CD4-positive, alpha-beta T cell treated with Interferon gamma for 1 hour (primary cell): Measurements from ENCODE around the gene UTF1.

ENCODE experiments used
- DNase-seq: peaks from one replicate; pipeline ENCODE4 v3.0.0-alpha.2; 2020

The UTF1 gene

DNA sequence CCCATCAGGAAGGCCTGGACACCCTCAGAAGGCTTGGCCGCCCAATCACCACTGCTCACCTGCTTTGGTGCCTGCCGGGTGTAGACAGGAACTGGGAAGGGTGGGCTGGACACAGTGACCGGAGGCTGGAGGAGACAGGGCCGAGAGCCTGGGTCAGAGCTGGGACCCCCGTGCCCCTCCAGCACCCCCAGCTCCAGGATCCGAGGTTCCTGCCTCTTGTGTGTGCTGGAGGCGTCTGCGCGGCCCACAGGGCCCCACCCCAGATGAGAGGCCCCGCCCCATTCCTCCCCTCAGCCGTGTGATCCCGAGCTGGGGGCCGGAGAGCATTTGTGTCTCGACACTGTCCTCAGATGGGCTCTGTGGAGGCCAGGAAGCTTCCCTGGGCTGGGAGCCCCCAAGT lies 37.3 kb downstream of the UTF1 start:
- DNase-seq, result no peak

DNA sequence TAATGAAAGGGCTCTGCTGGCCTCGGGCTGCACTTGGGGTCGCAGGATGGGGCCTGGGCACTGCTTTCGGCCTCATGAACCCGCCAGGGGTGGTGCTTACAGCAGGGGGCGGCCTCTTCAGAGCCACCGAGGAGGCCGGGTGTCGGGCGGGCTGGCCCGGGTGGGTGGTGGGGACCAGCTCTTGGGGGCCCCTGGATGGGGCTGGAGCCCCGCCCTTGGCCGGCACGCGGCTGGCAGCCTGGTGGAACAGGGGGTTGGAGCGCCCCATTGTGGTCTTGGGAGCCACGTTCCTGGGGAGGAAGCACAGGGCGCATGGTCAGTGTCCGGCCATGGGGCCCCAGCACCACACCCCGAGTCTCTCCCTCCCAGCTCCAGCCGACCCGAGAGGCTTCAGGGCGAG lies 37.8 kb downstream of the UTF1 start:
- no peak for DNase-seq

DNA sequence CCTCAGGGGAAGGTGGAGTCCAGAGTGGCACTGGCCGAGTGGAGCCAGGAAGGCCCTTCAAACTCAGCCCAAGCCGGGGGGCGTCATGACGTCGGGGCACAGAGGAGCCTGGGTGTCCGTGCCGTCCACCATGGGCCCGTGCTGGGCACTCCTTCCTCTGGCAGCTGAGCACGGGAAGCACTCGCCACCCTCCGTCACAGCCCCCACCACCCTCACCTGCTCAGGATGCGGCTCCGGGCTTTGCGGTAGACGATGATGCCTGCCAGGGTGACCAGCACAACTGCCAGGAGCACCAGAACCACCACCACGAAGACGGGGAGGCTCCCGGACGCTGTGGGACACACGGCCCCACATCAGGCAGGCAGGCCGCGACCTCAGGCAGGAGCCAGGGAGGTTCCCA lies 38.5 kb downstream of the UTF1 start:
- no peak for DNase-seq

DNA sequence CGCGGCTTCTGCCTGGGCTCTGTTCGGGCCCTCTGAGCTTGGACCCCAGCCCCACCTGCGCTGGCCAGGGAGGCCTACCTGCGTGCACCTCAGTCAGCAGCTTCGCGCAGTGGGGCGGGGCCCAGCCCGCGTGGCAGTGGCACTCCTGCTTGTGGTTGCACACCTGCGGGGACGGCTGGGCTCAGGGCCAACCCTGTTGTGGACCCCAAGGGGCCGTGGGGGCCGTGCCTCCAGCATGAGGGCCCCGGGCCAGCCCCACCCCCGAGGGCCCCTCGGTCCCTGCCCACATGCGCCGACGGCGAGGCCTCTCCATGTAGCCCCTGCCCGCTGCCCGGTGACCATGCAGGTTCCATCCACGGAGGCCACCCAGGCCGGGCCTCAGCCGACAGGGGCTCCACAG lies 39.4 kb downstream of the UTF1 start:
- no peak for DNase-seq

DNA sequence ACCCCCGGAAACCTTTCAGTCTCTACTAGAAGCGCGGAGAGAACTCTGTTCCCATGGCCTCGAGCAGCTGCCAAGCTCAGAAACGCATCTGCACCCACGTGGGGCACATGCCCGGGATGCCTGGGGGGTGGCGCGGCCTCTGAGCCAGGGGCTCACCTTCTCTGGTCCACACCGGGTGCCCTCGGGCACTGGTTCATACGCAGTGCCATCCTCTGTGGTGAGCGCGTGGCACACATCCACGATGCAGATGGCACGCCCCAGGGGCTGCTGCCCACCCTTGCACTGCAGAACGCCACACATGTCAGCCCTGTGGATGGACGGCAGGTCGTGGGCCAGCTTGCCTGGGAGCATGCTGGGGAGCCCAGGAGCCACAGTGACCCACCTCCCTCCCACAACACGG lies 40.2 kb downstream of the UTF1 start:
- no peak for DNase-seq

DNA sequence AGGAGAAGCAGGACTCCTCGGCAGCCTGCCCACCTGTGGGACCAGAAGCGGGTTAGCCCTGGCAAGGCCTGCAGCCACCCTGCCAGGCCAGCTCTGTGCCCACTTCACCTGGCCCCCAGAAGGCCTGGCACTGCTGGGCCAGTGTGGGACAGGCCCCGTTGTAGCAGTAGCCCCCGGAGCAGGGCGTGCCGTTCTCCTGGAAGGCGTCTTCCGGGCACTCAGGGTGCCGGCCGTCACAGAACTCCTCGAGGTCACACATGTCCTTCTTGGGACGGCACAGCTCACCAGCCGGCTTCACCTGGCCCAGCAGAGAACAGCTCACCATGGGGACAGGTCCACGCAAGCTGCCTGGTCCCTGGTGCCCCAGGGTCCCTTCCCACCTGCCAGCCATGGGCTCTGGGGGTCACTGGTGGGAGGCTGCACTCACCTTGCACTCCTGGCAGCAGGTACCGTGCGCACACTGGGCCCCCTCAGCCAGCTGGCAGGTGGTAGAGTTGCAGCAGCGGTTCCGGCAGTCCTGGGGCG lies 40.8 kb downstream of the UTF1 start:
- no peak for DNase-seq

DNA sequence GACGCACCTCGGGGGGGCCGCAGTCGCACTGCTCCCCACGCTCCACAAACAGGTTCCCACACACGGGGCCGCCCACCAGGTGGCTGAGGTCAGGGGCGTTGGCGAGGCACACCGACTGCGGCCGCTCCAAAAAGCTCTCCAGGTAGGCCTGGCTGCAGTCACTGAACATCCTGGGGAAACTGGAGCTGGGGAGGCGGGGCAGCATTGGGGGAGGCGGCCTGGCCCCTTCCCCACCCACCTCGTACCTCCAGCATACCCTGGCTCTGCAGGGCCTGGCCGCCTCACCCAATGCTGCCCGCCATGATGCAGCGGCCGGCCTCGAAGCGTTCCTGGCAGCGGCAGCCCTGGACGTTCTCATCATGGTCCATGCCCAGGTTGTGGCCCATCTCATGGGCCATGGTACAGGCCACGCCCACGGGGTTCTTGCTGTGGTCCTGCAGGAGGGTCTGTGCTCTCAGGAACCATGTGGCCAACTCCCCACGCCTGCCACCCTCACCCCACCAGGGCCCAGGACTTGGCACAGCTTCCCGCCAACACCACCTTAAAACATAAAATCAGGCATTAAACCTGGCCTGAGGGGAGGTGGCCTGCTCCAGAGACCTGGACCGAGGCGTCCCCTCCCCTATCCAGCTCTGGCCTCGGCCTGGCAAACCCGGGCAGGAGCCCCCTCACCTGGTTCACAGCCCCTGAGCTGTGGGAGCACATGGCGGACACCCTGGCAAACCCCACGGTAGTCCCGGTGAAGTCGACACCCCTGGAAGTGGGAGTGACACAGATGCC lies 41.7 kb downstream of the UTF1 start:
- DNase-seq, result no peak

DNA sequence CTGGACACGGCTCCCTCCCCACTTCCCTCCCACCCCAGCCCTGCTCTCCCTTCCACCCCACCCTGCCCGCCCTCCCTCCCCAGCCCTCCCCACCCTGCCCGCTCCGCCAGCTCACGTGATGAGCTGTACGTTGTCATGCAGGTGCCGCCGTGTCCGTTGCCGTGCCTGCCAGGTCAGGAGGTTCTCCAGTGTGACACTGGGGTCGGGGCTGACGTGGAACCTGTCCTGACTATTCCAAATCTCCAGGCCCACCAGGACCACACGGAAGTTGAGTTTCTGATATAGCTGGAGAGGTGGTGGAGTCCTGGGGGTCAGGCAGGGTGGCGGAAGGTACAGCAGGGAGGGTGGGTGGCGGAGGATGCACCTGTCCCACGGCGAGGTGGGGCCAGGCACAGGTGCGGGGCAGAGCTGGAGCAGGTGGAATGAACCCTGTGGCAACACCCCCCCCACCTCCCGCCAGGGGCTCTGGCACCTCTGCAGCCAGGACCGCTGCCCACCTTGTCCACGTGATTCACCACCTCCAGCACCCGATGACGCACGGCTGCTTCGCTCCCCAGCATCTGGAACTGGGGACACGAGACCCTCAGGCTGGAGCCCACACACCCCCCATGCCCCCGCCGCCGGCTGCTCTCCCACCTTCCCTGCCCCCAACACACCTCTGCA lies 42.4 kb downstream of the UTF1 start:
- DNase-seq, result no peak

DNA sequence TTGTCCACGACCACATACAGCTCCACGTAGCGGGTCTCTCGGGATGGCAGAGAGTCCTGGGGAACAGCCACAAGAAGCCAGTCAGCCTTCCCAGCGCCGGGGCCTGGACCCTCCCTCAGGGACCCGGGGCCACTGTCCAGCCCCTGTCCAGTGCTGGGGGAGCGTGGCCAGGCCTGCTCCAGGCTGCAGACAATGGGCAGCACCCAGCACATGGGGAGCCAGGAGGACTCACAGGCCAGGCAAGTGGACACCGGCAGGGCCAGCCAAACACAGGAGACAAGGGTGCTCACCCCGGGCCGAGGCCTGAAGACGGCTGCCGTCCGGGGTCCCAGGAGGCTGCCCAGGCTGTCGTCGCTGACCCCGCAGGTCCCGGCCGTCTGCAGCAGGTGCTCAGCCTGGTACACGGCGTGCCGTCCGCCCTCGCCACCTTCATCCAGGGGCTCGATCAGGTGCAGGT lies 43.0 kb downstream of the UTF1 start:
- DNase-seq, result no peak

DNA sequence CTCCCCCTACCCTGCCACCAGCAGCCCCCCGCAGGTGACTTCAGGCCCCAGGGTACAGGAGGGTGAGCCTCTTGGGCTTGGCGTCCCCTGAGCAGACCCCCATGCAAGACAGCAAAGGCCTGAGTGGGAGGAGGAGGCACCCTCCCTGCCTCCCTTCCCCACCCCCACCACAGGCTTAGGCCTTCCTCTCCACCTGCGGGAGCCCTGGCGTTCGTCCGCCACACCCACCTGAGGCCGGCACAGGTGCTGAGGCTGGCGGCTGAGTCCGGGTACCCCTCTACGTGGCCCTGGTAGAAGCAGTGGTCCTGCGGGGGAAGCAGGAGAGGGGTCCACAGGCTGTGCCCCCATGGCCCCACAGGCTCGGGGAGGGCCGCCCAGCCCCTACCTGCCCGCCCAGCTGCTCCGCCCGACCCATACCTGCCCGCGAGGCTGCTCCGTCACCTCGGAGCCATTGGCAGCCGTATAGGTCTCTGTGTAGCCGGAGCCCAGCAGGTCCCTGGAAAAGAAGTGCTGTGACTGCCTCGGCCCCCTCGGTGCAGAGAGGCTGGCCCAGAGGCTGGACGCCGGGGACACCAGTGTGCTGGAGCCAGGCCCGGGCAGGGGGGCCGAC lies 43.6 kb downstream of the UTF1 start:
- no peak for DNase-seq

DNA sequence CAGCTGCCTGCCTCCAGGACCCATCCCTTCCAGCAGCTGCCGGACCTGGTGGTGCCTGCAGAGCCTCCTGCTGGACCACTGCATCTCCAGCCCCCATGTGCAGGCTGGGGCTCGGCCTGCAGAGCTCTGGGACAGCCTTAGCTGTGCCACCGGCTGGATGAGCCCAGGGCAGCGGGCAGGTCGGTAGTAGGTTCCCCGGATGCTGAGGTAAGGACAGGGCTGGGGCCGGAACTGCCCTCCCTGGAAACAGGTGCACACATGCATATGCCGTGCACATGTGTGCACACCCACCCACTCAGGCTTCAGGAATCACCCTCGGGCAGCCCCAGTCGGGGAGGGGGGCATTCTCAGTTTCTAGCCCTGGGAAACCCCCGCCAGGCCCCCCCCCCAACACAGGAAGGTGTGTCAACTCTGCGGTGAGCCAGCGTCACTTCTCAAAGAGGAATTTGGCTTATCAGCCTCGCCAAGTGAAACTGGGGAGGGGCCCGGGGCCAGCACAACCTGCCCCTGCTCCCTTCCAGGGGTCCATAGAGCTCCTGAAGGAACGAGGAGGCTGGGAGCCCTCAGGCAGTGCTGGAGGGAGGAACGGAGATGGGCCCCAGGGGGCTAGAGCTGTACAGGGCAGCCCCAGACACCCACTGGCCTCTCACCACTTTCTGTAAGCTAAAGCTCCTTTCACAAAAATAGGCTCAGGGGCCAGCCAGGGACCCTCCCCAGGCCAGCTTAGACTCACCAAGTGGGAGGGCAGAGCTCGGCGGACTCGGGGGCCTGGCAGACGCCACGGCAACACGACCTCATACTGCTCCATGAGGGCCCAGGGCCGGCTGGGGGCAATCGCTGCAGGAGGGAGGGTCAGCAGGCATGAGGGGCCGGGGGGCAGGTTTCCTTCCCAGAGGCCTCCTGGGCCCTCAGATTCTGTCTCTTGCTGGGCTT lies 45.0 kb downstream of the UTF1 start:
- peak; percentile 85 for DNase-seq

DNA sequence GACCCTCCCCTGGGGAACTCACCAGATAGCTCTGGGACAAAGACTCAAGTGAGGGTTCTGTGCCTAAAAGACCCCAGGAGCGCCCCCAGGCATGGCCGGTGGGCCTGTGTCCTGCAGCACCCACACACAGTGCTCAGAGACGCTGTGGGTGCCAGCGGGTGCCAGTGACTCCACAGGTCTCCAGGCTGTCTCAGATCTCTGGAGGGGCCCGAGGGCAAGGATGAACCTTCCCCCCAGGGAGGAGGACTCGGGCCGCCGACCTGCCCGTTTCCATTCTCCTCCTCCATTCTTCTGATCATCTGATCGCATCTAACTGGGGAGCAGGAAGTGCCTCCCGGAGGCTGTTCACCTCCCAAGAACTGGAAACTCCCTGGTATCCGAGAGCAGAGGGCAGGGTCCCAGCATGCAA lies 45.7 kb downstream of the UTF1 start:
- DNase-seq, result peak; percentile 63

DNA sequence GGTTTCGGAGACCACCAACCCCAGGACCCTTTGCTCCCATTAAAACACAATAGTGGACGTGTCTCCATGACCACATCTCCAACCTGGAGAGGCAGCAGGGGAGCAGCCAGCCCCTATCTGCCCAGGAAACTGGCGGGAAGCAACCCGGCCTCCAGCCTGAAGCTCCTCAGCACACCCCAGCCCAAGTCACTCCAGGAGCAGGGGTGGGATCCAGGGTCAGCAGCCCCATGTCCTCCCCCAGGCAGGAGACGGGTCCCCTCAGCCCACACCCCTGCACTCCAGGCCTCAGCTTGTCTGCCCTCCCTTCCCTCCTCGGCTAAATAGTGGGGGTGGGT lies 46.0 kb downstream of the UTF1 start:
- DNase-seq, result no peak

DNA sequence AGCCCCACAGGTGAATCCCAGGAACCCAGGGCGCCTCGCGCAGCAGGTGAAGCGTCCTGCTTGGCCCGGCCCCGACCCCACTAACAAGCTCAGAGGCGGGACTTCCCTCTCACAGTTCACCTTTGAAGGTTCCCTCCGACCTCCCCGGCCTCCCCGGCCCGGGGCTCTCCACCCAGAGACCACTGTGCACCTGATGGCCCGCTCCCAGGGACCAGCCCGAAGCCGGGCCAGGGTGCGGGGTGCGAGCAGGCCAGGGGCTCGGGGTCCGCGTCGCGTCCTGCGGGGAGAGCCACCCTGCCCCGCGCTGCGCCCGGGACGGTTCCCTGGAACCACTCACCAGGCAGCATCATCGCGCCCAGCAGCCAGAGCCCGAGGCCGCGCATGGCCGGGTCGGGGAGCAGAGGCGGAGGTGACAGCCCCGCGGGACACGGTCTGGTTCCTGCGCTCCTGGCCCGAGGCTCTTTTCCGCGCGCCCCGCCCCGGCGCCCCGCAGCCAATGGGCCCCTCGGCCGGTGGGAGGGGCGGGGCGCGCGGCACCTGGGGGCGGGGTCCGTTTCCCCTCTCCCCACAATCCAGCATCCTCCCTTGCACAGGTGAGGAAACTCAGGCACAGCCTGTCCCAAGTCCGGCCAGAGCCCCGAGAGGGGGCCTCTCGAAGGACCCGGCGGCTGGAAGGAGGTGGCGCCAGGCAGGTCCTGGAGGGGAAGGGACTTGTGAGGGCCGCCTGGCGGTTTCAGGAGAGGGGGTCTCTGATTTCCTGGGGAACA lies 46.6 kb downstream of the UTF1 start, which contains the start of gene ADAM8:
Gene ADAM8 (minus strand): TSS at position 434 of the 767 bp plus-strand sequence. CDS start 51 bp downstream, at position 383.
- DNase-seq, result peak; percentile 70

DNA sequence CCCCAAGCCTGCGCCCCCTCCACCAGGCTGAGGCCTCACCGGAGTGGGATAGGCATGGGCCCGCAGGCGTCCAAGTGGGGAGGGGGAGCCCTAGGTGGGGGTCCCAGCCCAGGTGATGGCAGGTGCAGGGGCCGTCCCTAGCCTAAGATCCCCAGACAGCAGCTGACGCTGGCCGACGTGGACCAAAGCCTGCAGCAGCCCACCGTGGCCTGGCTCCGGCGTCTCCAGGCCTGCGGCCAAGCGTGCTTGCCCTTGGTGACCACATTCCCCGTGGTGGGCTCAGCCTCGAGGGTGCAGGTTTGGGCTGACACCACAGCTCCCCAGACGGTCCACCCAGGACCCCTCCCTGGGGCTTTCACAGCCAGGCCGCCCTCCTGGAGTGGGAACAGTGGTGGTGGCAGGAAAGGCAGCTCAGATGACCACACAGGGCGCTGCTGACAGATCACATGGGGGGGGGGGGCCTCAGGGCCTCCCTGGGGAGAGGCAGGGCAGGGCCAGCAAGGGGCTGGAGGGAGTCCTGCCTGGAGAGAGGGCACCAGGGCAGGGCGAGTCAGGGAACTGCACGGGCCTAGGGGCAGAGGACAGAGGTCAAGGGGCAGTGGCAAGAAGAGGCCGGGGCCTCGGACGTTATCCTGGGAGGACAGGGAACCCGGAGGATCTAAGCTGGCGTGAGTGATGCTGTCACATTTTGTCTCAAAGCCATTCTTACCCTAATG lies 47.4 kb downstream of the UTF1 start:
- DNase-seq, result no peak

DNA sequence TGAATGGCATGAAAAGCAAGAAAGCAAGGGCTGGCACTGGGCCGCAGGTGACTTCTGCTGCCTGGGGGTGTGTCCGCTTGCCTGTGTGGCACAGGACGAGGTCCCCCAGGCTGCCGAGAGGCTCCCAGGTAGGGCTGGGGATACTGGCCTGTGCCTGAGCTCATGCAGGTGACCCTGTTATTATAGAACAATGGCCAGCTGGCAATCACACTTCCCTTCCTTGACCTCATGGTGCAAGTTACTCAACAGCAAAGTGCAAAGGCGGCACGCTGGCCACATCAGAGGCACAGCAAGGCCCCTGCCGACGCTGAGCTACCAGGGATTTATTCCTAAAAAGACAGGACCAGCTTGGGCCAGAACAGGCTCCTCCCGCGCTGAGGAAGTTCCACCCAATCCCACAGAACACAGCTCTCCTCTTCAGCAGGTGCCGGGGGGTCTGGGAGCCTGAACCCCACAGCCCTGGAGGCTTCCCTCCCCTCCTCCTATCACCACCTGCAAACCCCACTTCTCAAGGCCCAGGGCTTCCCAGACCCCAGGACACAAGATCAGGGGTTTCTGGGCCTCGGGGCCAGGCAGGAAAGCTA lies 48.1 kb downstream of the UTF1 start:
- DNase-seq, result no peak

DNA sequence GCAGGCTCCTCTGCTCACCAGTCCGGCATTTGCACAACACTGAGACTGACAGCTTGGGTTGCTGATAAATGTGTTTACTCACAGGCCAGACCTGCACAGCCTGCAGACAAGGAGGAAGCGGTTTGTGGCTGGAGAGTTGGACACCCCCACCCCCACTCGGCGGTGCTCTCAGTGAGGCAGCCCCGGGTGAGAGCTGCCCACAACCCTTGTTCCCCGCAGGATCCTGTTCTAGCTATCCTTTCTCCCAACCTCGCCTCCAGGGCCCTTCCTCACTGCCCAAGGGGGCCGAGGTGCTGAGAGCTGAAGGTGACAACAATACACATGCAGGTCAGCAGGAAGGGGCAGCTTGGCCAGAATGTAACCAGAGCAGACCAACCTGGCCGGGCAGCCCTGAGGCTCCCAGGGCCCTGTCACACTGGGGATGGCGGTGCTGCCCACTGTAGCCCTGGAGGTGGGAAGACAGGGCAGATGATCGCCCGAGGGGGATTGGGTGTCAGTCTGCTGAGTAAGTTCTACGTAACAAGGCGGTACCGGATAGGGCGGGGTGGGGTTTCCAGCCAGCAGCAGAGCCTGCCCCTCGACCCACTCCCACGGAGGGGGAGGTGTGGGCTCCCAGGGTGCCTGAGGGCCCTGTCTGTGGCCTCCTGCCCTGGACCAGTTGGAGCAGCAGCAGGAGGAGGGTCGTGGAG lies 48.7 kb downstream of the UTF1 start:
- peak; percentile 86 for DNase-seq

DNA sequence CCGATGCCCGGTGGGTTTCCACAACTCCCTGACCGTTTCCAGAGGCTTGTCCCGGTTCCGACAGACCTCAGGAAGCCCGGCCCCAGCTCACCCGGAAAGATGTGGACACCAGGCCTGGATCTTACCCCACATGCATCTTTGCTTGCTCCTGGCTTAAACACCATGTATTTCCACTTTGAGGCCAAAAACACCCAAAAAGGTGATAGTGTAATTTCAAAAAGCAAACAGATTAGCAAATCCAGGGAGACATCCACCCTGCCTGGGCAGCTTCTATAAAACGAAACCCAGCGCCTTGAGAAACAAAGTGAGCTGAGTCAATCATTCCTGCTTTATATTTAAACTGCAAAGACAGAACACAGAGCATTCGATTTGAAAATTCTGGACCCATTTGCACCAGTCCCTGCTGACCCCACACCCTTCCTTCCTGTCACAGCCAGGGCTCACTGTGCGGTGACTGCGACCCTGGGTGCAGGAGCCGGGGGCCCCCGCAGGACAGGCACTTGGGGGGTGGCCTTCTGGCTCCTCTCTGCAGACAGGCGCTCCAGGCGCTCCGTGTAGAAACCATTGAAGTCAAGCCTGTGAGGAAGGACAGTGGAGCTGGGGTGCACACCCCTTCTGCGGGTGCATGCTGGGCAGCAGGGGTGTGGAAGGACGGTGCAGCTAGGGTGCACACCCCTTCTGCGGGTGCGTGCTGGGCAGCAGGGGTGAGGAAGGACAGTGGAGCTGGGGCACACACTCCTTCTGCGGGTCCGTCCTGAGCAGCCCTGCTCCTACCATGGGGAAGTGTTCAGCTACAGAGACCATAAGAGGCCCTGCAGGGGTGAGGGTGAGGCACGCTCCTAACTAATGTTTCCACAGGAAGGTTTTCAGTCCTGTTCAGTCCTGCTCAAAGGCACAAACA lies 49.6 kb downstream of the UTF1 start:
- DNase-seq, result no peak

DNA sequence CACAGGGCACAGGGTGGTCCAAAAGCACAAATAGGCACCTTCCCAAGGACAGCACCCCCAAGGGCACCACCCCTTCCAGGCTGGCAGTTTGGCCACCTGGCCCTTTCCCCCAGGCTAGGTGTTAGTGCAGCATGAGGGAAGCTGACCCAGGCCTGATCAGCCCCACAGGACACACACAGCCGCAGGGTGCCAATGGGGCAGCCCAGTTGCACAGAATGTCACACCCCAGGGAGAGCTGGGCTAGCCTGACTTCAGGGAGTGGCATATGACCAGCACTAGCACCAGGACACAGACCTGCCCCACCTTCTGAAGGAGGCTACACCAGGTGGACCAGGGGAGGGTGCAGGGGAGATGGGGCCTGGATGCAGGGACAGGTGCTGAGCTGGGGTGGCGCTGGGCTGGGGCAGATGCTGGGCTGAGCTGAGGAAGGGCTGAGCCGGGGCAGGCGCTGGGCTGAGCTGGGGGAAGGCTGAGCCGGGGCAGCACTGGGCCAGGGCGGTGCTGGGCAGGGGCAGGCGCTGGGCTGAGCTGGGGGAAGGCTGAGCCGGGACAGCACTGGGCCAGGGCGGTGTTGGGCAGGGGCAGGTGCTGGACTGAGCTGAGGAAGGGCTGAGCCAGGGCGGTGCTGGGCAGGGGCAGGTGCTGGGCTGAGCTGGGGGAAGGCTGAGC lies 50.5 kb downstream of the UTF1 start:
- DNase-seq, result no peak
